Stimulated activated CD8-positive, alpha-beta memory T cell treated with anti-CD3 and anti-CD28 coated beads, Interleukin-7, amount 100 ng/mL, for 4 hours (primary cell): Measurements from ENCODE around the gene NDUFB2.
"Not testable (repeated sequence)": the region's sequence is repeated elsewhere in the genome, so short reads cannot be mapped to it uniquely, and the experiment has no call there.

Source experiments
- DNase-seq, 2 donors: peaks; one replicate each; pipeline ENCODE4 v3.0.0-alpha.2; 2020; ENCODE audit warnings: low read depth in 2 of 2

The NDUFB2 gene

GRCh38 chr7:140672382-140673062 lies 24.0 kb upstream of the NDUFB2 start, which contains the start of gene ADCK2:
Gene ADCK2, plus strand, starts transcription at chr7:140672945. Its CDS starts 386 bp downstream, at chr7:140673331.
- peak; percentile 25 to 59 for DNase-seq

- peak; percentile 9 to 50 for DNase-seq
These were observed 23.3 kb upstream of the NDUFB2 start for GRCh38 chr7:140673063-140673773.

- DNase-seq, result no peak
These were observed 22.7 kb upstream of the NDUFB2 start for GRCh38 chr7:140673774-140674155.

- DNase-seq, result no peak
These were observed 22.1 kb upstream of the NDUFB2 start for GRCh38 chr7:140674356-140674800.

- no peak for DNase-seq
These were observed 21.4 kb upstream of the NDUFB2 start for GRCh38 chr7:140674899-140675701.

GRCh38 chr7:140675726-140676125 lies 20.8 kb upstream of the NDUFB2 start:
- DNase-seq, result no peak

- DNase-seq, result no peak
These were observed 20.2 kb upstream of the NDUFB2 start for GRCh38 chr7:140676306-140676705.

- not testable (repeated sequence) for DNase-seq
These were observed 19.6 kb upstream of the NDUFB2 start for GRCh38 chr7:140676956-140677355.

- DNase-seq, result no peak
These were observed 19.0 kb upstream of the NDUFB2 start for GRCh38 chr7:140677496-140677895.

- DNase-seq, result no peak
These were observed 18.3 kb upstream of the NDUFB2 start for GRCh38 chr7:140678081-140678815.

GRCh38 chr7:140678816-140679130 lies 17.7 kb upstream of the NDUFB2 start:
- no peak for DNase-seq

GRCh38 chr7:140679186-140679585 lies 17.3 kb upstream of the NDUFB2 start:
- DNase-seq, result no peak

- no peak for DNase-seq
These were observed 15.6 kb upstream of the NDUFB2 start for GRCh38 chr7:140680886-140681285.

GRCh38 chr7:140681766-140682165 lies 14.7 kb upstream of the NDUFB2 start:
- DNase-seq, result no peak

GRCh38 chr7:140683657-140684056 lies 12.9 kb upstream of the NDUFB2 start:
- DNase-seq, result no peak

GRCh38 chr7:140684066-140684950 lies 12.2 kb upstream of the NDUFB2 start:
- no peak for DNase-seq

- no peak for DNase-seq
These were observed 11.0 kb upstream of the NDUFB2 start for GRCh38 chr7:140685407-140686087.

GRCh38 chr7:140686921-140687320 lies 9.6 kb upstream of the NDUFB2 start:
- no peak for DNase-seq

- no peak for DNase-seq
These were observed 8.2 kb upstream of the NDUFB2 start for GRCh38 chr7:140688341-140688740.
